SKM-1 treated with dmso at 0.1 percent for 144 hours (cell line): ENCODE measurements around the gene PMPCB.
"Not testable (repeated sequence)": the region's sequence is repeated elsewhere in the genome, so short reads cannot be mapped to it uniquely, and the experiment has no call there.

Experiments used
- DNase-seq: peaks from one replicate; lab custom pipeline; 2025; ENCODE audit not compliant: unreplicated experiment; lab: John Stamatoyannopoulos, UW

PMPCB gene

DNA sequence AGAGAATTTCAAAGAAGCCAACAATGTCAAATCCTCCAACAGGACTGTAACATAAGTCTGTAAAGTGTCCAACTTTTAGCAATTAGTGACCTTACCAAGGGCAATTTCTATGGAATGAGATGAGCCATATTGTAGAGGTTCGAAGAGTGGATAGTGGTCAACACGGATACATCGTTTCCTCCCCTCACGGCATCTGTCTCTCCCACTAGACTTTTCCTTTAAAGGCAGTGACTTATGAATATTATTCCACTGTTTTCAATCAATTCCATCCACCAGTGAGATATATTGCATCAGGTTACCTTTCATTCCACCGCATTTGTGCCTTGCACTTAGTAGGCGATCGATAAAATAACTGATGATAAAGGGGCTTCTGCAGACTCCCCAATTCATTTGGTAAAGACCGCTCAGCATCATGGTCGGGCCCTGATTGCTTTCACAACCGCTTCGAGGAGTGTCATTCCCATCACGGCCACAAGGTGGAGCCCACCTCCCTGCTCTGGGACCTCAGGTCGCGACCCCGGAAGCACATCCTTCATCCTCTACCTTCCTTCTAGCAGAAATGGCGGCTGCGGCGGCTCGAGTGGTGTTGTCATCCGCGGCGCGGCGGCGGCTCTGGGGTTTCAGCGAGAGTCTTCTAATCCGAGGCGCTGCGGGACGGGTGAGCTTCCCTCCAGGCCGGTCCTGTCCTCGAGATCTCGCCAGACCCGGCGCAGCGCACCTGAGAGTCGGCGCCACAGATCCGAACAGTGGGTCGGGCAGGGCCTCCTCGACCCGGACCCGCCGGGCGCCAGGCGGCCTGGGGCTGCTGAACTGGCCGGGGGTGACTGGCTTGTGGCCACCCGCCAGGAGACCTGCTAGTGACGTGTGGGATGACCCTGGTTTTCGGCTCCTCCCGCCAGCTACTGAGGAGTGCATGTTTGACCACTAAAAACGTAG is at the start of gene PMPCB:
PMPCB (plus strand) TSS at position 535 of the 936 bp plus-strand sequence; CDS start at position 560, 25 bp downstream.
- DNase-seq = peak; percentile 92

- DNase-seq = not testable (repeated sequence)
These were observed 43.3 kb upstream of the PMPCB start for GRCh38 chr7:103253699-103254506.

- DNase-seq = not testable (repeated sequence)
These were observed 33.2 kb upstream of the PMPCB start for GRCh38 chr7:103264054-103264453.

DNA sequence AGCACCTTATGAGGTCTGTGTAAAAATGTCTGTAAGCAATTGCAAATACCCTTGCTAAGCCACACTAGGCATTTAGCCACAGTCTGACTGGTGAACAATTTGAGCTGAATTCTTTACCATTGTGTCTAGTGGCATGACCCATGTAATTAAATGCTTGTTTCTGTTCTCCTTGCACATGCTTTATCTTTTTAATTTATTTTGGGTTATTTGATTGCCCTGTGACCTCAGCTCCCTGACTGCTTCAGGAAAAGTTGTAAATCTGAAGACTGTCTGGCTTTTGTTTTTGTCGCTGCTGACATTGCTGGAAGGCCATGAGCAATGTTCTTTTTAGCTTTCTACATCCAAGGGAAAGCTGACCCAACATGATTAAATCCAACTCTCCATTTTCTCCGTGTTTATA is 31.0 kb upstream of the PMPCB start:
- DNase-seq = not testable (repeated sequence)

- DNase-seq = not testable (repeated sequence)
These were observed 23.9 kb upstream of the PMPCB start for GRCh38 chr7:103273374-103273773.

DNA sequence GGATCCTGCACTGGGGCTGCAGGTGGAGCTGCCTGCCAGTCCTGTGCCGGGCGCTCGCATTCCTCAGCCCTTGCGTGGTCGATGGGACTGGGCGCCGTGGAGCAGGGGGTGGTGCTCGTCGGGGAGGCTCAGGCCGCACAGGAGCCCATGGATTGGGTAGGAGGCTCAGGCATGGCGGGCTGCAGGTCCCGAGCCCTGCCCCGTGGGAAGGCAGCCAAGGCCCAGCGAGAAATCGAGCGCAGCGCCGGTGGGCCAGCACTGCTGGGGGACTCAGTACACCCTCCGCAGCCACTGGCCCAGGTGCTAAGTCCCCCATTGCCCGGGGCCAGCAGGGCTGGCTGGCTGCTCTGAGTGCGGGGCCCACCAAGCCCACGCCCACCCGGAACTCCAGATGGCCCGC is 22.4 kb upstream of the PMPCB start:
- not testable (repeated sequence) for DNase-seq

GRCh38 chr7:103278195-103278594 is 19.0 kb upstream of the PMPCB start:
- DNase-seq = not testable (repeated sequence)

- DNase-seq = not testable (repeated sequence)
These were observed 17.6 kb upstream of the PMPCB start for GRCh38 chr7:103279636-103279962.

- peak; percentile 37 for DNase-seq
These were observed 17.1 kb upstream of the PMPCB start for GRCh38 chr7:103279963-103280802.

DNA sequence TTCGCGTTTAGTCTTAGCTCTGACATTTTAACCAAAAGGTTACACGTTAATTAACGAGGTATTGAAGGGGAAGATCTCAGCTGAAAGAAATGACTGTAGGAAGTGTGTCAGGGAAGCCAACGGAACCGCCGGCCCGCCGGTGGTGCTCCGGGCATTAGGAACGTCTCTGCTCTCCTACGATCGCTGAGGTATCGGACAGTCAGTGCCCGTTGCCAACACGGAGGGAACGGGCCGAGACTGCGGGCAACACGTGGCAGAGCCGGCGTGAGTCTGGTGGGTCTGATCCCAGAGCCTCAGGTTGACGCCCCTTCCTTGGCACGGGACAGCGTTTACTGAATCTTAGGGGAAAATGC is 16.5 kb upstream of the PMPCB start:
- not testable (repeated sequence) for DNase-seq

- DNase-seq = not testable (repeated sequence)
These were observed 14.3 kb upstream of the PMPCB start for GRCh38 chr7:103282802-103283427.

DNA sequence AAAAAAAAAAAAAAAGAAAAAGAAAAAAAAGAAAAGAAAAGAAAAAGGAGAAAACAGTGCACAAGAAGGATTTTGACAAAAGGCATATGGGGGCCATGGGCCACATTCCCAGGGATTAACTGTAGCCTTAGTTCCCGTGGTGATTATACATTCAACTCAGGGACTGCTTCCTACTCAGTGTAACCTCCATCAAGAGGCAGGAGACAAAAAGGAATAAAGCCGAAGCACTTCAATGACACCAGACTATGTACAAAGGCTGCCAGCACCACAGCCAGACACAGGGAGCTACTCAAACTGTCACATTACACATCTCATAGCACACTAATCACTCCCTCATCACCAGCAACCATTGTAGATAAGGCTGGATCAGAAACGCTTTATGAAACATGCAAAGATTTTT is 5.1 kb upstream of the PMPCB start:
- no peak for DNase-seq

GRCh38 chr7:103293526-103293925 is 3.7 kb upstream of the PMPCB start:
- DNase-seq = no peak

DNA sequence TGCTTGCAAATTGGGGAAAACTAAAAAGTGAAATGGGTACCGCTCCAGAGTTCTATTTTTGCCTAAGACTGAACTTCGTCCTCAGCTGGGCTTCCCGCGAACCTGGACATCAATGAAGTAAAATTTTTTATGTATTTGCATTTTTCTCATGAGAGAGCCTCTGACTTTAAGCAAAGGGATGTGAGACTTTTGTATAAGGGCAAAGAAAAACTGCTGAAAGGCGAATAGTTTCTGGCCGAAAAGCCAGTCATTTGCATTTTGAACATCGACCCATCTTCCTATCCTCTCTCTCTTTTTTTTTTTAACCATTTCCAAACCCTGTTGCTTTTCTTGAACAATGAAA is 573 bp downstream of the PMPCB start:
- no peak for DNase-seq

GRCh38 chr7:103299660-103300059 is 2.4 kb downstream of the PMPCB start:
- no peak for DNase-seq

DNA sequence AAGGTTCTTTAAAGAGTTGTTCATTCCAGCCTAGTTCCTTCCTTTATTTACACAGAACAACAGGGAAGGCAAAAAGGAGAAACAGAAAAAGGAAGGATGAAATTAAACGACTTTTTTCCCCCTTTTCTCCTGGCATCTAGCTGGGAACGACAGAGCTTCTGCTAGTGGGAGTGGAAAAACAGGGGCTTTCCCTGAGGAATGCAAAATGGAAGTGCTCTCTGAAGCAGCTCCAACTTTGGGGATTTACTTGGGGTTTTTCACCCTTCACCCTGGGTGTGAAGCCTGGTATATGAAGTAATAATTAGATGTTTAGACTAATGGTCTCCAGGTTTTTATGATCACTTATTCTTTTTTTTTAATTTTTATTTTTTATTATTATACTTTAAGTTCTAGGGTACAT is 4.2 kb downstream of the PMPCB start:
- no peak for DNase-seq

GRCh38 chr7:103307503-103308231 is 10.4 kb downstream of the PMPCB start:
- no peak for DNase-seq

DNA sequence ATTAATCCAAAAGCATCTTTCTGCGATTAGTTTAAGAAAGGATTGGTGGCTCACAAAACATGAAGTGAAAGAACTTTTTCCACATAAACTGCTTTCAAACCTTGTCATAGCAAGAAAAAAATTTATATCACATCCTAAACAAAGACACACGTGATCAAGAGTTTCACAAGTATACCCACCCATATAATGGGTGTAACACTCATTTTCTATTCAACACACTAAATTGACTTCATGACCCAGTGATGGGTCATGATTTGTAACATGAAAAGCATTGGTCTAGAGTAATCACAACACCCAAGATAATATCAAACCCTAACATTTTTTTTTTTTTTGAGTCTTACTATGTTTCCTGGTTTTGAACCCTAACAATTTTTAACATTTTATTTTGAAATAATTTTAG is 17.6 kb downstream of the PMPCB start:
- DNase-seq = no peak

DNA sequence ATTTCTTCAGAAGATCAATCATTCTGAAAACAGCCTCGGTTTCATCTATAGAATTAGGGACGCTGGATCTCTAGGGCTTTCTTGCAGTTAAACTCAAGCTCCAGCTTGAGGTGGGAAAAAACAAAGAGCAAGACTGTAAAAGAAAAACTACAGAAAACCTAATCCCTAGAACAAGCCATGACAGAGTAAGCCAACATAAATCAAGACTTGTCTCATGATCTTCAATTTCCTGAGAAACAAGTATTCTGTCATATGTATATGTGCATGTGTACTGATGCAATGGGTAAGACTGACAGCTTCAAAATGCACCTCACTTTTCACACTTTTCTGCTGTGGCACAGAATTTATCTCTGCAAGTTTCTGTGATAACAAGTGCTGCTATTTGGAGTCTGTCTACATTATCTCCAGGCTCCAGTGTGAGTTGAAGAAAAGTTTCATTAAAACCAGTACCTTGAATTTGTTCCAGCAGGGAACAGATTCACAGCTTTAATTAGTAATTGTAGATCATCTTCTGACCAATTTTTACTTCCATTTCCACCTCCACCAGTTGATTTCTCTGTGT is 19.2 kb downstream of the PMPCB start:
- no peak for DNase-seq

- no peak for DNase-seq
These were observed 19.8 kb downstream of the PMPCB start for GRCh38 chr7:103317009-103317408.
